ENCODE measurements around the gene PLXNA3.
"Not testable (repeated sequence)": the region's sequence is repeated elsewhere in the genome, so short reads cannot be mapped to it uniquely, and the experiment has no call there.

Gene PLXNA3

GRCh38 chrX:154501423-154501822 is 43.3 kb downstream of the PLXNA3 start:
- DNase-seq (ENCODE audit: low read depth, low spot score), result not testable (repeated sequence)

GRCh38 chrX:154502098-154502497 is 44.0 kb downstream of the PLXNA3 start:
- no peak for DNase-seq (ENCODE audit: low read depth, low spot score)

GRCh38 chrX:154502989-154503388 is 44.9 kb downstream of the PLXNA3 start:
- DNase-seq (ENCODE audit: low read depth, low spot score), result no peak

GRCh38 chrX:154505734-154506133 is 47.7 kb downstream of the PLXNA3 start:
- DNase-seq (ENCODE audit: low read depth, low spot score), result peak; percentile 34

GRCh38 chrX:154506483-154507332 is 48.6 kb downstream of the PLXNA3 start:
- DNase-seq (ENCODE audit: low read depth, low spot score), result no peak

- DNase-seq (ENCODE audit: low read depth, low spot score), result no peak
Measured at GRCh38 chrX:154507673-154508383, 49.7 kb downstream of the PLXNA3 start.

DNA sequence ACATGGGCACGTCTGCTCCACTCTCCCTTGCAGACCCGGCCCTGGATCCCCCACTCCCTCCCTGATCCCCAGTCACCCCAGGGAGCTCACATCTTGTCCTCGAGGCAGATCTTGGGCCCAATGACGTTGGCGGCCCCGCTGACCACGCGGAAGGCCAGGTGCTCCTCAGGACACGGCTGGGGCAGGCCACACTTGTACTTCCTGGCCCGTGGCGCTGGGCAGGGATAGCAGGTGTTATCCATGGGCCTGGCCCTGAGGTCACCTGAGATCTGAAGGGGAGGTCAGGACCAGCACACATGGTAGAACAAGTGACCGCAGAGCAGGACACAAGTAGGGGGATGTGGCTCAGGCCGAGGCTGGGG is 50.3 kb downstream of the PLXNA3 start:
- DNase-seq (ENCODE audit: low read depth, low spot score), result no peak

GRCh38 chrX:154509455-154509854 is 51.4 kb downstream of the PLXNA3 start:
- DNase-seq (ENCODE audit: low read depth, low spot score), result no peak

DNA sequence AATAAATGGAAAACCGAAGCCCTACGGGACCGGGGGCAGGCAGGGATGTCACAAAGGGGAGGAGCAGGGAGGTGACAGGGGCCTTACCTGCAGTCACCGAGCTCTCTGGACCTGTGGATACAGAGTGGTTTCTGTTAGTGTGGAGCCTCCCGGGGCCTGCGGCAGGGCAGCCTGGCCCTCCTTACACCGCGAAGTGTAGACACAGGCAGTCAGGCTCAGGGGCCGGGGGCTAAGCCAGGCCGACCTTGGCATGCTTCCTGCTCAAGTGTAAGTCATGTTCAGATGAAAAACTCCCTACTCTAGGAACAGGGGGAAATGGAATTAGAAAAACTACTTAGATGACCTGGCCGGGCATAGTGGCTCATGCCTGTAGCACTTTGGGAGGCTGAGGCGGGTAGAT is 53.7 kb downstream of the PLXNA3 start:
- DNase-seq (ENCODE audit: low read depth, low spot score), result no peak

- no peak for DNase-seq (ENCODE audit: low read depth, low spot score)
Measured at GRCh38 chrX:154512879-154513553, 54.9 kb downstream of the PLXNA3 start.

GRCh38 chrX:154513716-154514115 is 55.6 kb downstream of the PLXNA3 start:
- no peak for DNase-seq (ENCODE audit: low read depth, low spot score)

DNA sequence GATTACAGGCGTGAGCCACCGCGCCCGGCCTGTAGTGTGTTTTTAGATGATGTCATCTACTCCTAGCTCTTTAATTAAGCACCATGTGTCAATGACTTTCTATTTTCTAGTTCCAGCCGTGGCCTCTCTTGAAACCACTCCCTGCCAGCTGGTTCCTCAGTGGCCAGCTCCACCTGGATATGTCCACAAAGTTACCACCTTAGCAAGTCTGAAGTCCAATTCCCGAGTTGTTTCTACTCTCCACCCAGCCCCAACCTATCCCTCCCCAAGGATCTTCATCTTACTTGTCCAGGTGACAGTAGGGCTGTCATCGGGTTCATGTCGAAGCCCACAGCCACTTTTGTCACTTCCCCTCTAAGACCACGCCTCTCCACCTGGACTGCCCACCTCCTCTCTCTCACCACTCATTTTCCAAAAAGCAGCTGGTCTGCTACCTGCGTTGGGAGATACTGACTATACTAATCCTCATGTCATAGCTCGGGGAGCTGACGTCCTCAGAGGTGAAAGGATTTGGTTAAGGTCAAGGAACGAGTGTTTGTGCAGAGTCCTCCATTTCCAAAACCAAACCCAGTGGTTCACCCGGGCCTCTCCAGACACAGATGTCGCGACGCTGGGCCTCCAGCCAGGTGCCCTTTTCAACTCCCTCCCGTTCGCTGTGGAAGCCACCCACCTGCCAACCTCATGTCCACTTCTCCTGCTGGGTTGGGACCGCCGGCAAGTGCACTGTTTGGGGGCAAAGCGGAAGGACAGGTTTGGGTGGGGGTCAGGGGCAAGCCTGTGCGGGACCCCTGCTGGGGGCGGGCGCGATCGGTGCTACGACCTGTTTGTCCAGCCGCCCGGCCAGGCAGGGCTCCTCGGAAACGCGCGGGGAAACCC is 57.2 kb downstream of the PLXNA3 start:
- DNase-seq (ENCODE audit: low read depth, low spot score), result peak; percentile 23

DNA sequence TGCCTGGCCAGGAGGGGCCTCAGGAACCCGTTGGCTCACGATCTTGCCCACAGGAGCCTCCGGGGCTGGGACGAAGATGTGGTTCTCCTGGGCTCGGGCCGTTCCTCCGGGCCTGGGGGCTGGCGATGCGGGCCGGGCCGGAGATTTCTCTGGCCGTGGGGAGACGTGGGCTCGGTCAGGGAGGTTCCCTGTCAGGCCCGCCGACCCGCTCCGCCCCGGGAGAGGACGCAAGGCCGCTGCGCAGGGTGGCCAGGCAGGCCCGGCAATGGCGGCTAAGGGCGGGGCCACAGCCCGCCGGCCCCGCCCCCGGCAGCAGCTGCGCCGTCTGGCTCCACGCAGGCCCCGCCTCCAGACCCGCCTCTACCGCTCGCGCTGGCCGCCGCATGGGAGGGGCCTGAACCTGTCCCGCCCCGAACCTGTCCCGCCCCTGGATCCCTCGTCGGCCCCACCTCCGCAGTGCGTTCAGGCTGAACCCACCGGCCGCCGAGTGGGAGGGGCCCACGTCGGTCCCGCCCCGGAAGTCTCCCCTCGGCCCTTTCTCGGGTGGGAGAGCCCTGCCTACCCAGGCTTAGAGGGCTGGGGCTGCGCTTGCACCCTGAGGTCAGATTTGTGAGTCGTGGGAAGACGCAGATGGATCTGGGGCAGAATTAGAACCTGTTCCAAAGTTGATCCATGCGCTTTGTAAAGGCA is 58.0 kb downstream of the PLXNA3 start, which contains the start of gene FAM3A:
Gene FAM3A, minus strand, starts transcription at position 267 of the 690 bp plus-strand sequence. CDS start 460 bp downstream, outside the sequence.
- DNase-seq (ENCODE audit: low read depth, low spot score), result peak; percentile 95

GRCh38 chrX:154516656-154517100 is 58.6 kb downstream of the PLXNA3 start:
- peak; percentile 65 for DNase-seq (ENCODE audit: low read depth, low spot score)

DNA sequence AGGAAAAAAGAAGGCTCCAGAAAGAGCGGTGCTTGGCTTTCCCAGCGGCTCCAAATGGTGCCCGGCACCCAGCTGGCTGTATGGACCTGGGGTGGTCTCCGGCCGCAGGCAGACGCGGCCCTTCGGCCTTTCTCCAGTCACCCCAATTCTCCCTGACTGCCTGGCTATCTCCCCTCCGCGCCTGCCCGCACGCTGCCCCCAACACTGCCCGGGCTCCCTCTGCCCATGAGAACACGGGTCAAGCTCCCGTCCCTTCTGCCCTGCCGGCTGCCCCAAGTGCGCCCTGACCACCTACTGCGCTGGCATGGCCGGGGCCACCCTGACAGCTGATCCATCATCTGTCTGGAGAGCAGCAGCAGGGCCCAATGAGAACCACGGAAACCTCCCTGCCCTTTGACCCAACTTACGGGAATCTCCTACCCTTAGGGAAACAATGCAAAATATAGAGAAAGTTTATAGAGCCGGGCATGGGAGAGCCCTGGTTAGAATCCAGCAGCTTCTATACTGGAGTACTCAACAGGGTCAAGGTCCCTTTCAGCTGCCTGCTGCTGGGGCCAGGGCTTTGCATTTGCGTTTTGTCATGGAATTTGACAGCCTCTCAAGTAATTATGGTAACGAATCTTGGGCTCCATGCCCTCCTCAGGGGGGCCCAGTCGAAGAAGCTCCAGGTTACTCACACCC is 59.2 kb downstream of the PLXNA3 start:
- DNase-seq (ENCODE audit: low read depth, low spot score), result no peak

DNA sequence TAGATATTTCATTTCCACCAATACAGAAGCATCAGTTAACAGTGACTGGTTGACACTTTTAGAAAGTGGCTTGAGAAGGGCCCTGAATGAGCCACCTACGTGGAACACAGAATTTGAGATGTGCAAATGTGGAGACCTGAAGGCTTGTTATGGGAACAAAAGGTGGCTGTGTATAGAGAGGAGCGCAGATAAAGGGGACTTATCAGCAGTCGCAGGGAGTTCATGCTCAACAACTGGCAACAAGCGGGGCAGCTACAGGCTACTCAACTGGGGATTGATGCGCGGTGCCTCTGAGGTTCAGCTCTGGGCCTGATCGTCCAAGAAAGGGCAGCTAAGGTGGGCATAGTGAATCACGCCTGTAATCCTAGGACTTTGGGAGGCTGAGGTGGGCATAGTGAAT is 61.3 kb downstream of the PLXNA3 start:
- DNase-seq (ENCODE audit: low read depth, low spot score), result no peak

DNA sequence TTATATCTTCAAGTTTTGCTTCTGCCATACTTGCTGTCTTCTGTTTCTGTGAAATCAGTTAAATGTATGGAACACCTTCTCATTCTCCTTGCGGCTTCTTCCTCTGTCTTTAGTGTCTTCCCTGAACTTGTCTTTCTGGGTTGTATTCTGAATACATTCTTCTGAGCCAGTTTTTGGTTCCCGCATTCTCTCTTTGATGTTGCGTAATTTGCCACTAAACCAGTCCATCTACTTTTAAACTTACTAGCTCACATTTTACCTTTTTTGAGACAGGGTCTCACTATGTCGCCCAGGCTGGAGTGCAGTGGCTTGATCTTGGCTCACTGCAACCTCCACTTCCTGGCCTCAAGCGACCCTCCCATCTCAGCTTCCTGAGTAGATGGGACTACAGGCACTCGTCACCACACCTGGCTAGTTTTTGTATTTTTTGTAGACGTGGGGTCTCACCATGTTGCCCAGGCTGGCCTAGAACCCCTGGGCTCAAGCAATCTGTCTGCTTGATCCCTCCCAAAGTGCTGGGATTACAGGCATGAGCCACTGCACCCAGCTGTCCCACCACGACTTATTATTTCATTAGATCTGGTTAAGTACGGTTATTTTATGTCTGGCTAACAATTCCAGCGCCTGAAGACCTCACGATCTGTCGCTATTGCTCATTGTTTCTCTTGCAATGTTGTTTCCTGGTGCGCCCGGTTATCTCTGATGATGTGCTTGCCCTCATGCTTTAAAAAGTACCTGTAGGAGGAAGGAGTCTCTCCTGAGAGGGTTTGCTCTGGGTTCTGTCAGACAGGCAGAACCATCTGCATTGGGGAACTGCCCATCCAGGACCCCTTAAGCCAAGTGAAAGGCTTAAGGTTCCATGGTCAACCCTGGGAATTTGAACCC is 67.8 kb downstream of the PLXNA3 start:
- DNase-seq (ENCODE audit: low read depth, low spot score), result no peak

DNA sequence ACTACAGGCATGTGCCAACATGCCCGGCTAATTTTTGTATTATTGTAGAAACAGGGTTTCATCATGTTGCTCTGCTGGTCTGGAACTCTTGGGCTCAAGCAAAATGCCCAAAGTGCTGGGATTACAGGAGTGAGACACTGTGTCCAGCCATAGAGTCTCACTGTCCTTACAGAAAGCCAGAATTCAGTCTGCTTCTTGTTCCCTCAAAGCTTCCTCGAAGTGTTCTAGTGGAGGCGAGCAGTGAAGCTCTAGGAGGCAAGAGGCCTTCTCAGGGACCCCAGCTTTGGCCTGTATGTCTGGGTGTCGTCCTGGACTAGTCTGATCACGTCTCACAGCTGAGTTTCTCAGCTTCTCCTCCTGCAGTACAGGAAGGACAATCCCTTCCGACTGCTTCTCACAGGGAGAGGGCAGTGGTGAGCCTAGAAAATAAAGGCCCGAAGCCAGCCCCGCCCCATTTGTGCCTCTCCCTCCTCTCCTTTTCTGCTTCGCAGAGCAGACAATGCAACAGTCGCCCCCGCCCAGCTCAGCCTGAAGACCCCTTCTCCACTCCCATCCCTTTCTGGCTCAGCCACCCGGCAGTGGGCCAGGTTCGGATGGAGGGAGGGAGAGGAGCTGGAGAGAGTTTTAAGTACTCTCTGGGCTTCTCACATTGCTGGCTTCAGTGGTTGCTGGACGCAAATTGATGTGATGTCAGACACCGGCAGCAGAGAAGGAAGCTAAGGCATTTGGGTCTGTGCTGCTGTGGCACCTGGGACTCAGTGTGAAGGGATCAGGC is 69.0 kb downstream of the PLXNA3 start:
- peak; percentile 84 for DNase-seq (ENCODE audit: low read depth, low spot score)
